ENCODE data around the gene FAM186B. TPM values are rescaled to one million over a fixed set of nuclear protein-coding genes. Genes with fewer than 3 reads are reported as not detected.

Gene FAM186B
- polyA plus RNA-seq, 1 of the 3 experiments (the other 2 are of a cell fraction): 0.16 TPM

- CTCF ChIA-PET: interaction anchor here (0.6 to 13.7 kb wide), 3 partner anchors 11 to 268 kb away, joined by 3 to 102 read pairs (median 3); no protein-coding TSS in a partner anchor
- Histone ChIP-seq H3K4me2 (no peak overlapping the region), H3F3A (replicated peaks; ENCODE audit: insufficient read depth) (peaks cover 68% of the 10 kb centered on the region), H3K9me2 (no peaks in the 10 kb centered on the region), H3K4me1 (ENCODE audit: control insufficient read depth in 1 of 2, insufficient read depth in 2 of 2, low read depth in 1 of 2, low read length in 1 of 2) (peaks cover 14 to 40% of the 10 kb centered on the region in 2 experiments; a peak in 3 of 4 replicates), H4K20me1 (ENCODE audit: insufficient read depth) (no peaks in the 10 kb centered on the region), H3K9me3 (no peaks in the 10 kb centered on the region), H3K27ac (ENCODE audit: low read depth in 2 of 2, low read length in 1 of 2) (peak overlapping the region in 1 of 2 experiments; percentile 79; a peak in 2 of 4 replicates), H3K36me3 (replicated peaks in 1 of 2; ENCODE audit: control insufficient read depth in 1 of 2, insufficient read depth in 2 of 2, low read length in 1 of 2) (peaks cover 0 to 2% of the 10 kb centered on the region in 2 experiments), H3K79me2 (ENCODE audit: insufficient read depth) (peaks cover 3% of the 10 kb centered on the region; the same call in 1 of the 2 replicates), H3K27me3 (ENCODE audit: insufficient read depth) (no peaks in the 10 kb centered on the region), H3K4me3 (ENCODE audit: low read depth in 2 of 2, low read length in 1 of 2) (no peak overlapping the region), H2AFZ (ENCODE audit: low read depth) (no peak overlapping the region), H3K9ac (no peak overlapping the region)
- POLR2A ChIA-PET: interaction anchor here (0.8 kb wide), 1 partner anchor 11 kb away, joined by 3 read pairs; no protein-coding TSS in a partner anchor
- TF ChIP-seq CTCF (IDR thresholded peaks at IDR 0.05) (peak; percentile 30), FOXM1 (IDR thresholded peaks at IDR 0.05; ENCODE audit: low read depth) (no peak)
- DNase-seq: no peak
- 85% methylated on average over 6 of the region's 6 CpGs for WGBS (ENCODE audit: low lambda C conversion rate)
Measured at GRCh38 chr12:49626169-49626835, 20.9 kb upstream of the FAM186B start.

DNA sequence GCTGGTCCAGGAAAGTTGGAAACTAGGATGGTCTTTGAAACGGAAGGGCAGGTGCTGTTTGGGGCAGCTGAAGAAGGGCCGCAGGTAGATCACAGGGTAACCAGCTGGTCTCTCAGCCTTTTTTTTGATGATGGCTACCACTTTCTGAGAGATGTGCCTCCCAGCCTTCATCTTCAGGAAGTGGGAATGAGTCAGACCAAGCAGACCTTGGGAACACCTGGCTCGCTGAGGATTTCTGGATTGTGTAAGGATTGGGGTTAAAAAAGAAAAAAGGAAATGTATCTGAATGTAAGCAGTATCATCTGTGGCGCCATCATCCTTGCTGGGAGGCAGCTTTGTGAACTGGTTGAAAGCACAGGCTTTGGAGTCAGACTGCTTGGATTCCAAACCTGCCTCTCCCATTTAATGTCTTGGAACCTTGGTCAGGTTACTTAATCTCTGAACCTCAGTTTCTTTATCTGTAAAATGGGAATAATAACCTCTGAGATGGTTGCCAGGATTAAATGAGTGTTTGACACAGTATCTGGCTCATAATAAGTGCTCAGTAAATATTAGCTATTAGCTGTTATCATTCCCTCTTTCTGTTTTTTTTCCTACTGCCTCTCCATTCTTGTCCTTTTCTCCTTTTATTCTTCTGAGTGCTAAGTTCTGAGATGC lies 19.6 kb upstream of the FAM186B start:
- Histone ChIP-seq H3F3A (replicated peaks; ENCODE audit: insufficient read depth) (peaks cover 71% of the 10 kb centered on the region), H3K9me3 (no peaks in the 10 kb centered on the region), H3K9me2 (no peaks in the 10 kb centered on the region), H2AFZ (ENCODE audit: low read depth) (no peak overlapping the region), H3K36me3 (replicated peaks in 1 of 2; ENCODE audit: control insufficient read depth in 1 of 2, insufficient read depth in 2 of 2, low read length in 1 of 2) (peaks cover 0 to 2% of the 10 kb centered on the region in 2 experiments), H3K27me3 (ENCODE audit: insufficient read depth) (no peaks in the 10 kb centered on the region), H4K20me1 (ENCODE audit: insufficient read depth) (no peaks in the 10 kb centered on the region), H3K4me1 (ENCODE audit: control insufficient read depth in 1 of 2, insufficient read depth in 2 of 2, low read depth in 1 of 2, low read length in 1 of 2) (peaks cover 14 to 43% of the 10 kb centered on the region in 2 experiments; a peak in 3 of 4 replicates), H3K4me3 (ENCODE audit: low read depth in 2 of 2, low read length in 1 of 2) (no peak overlapping the region), H3K4me2 (no peak overlapping the region; the same call in 1 of the 2 replicates), H3K79me2 (ENCODE audit: insufficient read depth) (peaks cover 3% of the 10 kb centered on the region; the same call in 1 of the 2 replicates), H3K27ac (ENCODE audit: low read depth in 2 of 2, low read length in 1 of 2) (peak overlapping the region in 1 of 2 experiments; percentile 79; a peak in 3 of 4 replicates), H3K9ac (no peak overlapping the region)
- peak; percentile 45; the same call in 1 of the 2 replicates for TF ChIP-seq TCF12 (IDR thresholded peaks at IDR 0.05)
- no peak for TF ChIP-seq JUND (IDR thresholded peaks at IDR 0.05)
- TF ChIP-seq POLR2AphosphoS5 (IDR thresholded peaks at IDR 0.05; ENCODE audit: low read depth, low read length): no peak
- no peak for DNase-seq
- ChIA-PET CTCF (interaction anchor here (0.8 to 13.7 kb wide), 7 partner anchors 12 to 336 kb away, joined by 3 to 102 read pairs (median 3); partner anchors contain the start of gene TMBIM6), POLR2A (interaction anchor here (0.8 to 2.3 kb wide), 2 partner anchors 11 to 13 kb away, joined by 3 to 10 read pairs; no protein-coding TSS in a partner anchor)
- WGBS (ENCODE audit: low lambda C conversion rate): 79% methylated on average over 4 of the region's 4 CpGs
